Epithelial cell of esophagus (primary cell): ENCODE results near the gene NUDT21.

Experiments
- DNase-seq: peaks from one replicate; pipeline ENCODE4 v3.0.0; 2010; ENCODE audit warnings: low read depth
- H3K4me3 ChIP-seq: 2 replicates; pipeline ENCODE4 v1.5.1; 2011; ENCODE audit warnings: mild to moderate bottlenecking, low read length, control low read depth
- CTCF ChIP-seq: IDR thresholded peaks from 2 replicates; pipeline ENCODE4 v1.5.1; 2011; ENCODE audit warnings: low read depth, mild to moderate bottlenecking, low read length, control low read depth, inconsistent platforms; ENCODE audit not compliant: insufficient read depth; ENCODE audit errors: missing control alignments

NUDT21 gene

GRCh38 chr16:56447286-56447685 is 3.8 kb downstream of the NUDT21 start:
- DNase-seq: no peak
- TF ChIP-seq CTCF: no peak
- H3K4me3 ChIP-seq: no peak overlapping the region

GRCh38 chr16:56438038-56438437 is 13.1 kb downstream of the NUDT21 start:
- no peak for DNase-seq
- no peak for TF ChIP-seq CTCF
- no peak overlapping the region for H3K4me3 ChIP-seq

GRCh38 chr16:56436258-56436657 is 14.9 kb downstream of the NUDT21 start:
- no peak for TF ChIP-seq CTCF
- no peak overlapping the region for H3K4me3 ChIP-seq
- DNase-seq: no peak

- peak; percentile 57 for DNase-seq
- H3K4me3 ChIP-seq: no peak overlapping the region
- no peak for TF ChIP-seq CTCF
Observed at GRCh38 chr16:56428091-56428490, 23.0 kb downstream of the NUDT21 start.

- no peak for TF ChIP-seq CTCF
- H3K4me3 ChIP-seq: no peak overlapping the region
- peak; percentile 83 for DNase-seq
Observed at GRCh38 chr16:56426585-56426984, 24.5 kb downstream of the NUDT21 start.

- TF ChIP-seq CTCF: no peak
- H3K4me3 ChIP-seq: peak within 1 kb of the TSS; percentile 80
- DNase-seq: peak; percentile 83
Observed at GRCh38 chr16:56425439-56425832, 25.7 kb downstream of the NUDT21 start, which contains the start of gene AMFR. AMFR (minus strand) TSS chr16:56425545; CDS start chr16:56425327, 218 bp downstream.

GRCh38 chr16:56424791-56425438 is 26.2 kb downstream of the NUDT21 start:
- TF ChIP-seq CTCF: no peak
- peak; percentile 17 for DNase-seq
- peak overlapping the region; percentile 80 for H3K4me3 ChIP-seq
